Measurements from ENCODE around the gene AOPEP.

AOPEP gene

DNA sequence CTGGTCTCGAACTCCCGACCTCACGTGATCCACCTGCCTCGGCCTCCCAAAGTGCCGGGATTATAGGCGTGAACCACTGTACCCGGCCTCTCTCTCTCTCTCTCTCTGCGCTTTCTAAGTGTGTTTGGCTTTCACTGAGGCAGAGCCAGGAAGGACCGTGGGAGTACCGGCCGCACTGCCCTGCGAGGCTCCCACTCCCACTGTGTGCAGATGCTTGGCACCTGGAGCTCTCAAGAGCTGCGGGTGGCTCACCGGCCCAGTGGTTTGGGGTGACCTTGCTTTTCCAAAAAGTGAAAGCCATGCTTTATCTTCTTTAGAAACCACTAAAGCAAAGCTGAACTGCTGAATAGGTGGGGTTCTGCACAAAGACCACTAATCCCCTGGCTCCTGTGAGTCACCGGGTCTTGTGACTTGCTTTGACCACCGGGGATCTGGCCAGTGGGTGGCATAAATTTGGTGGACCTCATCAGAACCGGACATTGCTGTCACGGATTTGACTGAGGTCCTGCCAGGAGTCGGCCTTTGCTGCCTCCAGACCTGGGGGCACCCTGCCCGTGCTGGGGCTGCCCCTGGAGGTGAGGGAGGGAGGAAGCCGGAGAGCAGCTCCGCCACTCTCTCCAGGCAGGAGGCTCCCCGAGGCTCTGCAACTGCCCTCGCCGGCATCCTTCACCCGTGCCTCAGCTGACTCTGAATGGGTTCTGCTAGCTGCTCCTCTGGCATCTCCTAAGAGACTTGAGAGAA is 362.1 kb downstream of the AOPEP start:
- Histone ChIP-seq H3K27ac (ENCODE audit: low read length) (no peak overlapping the region), H3K4me3 (ENCODE audit: low read length) (no peak overlapping the region), H3K79me2 (ENCODE audit: low read length) (no peaks in the 10 kb centered on the region), H4K20me1 (ENCODE audit: insufficient read depth, low read length) (no peaks in the 10 kb centered on the region), H3K4me1 (ENCODE audit: low read length) (peaks cover 16% of the 10 kb centered on the region), H3K9me3 (ENCODE audit: insufficient read depth, low read length) (no peaks in the 10 kb centered on the region), H3K27me3 (ENCODE audit: low read depth, low read length) (no peaks in the 10 kb centered on the region), H2AFZ (ENCODE audit: low read depth, low read length) (no peak overlapping the region), H3K4me2 (ENCODE audit: low read length) (no peak overlapping the region), H3K36me3 (replicated peaks; ENCODE audit: low read depth, low read length) (no peaks in the 10 kb centered on the region), H3K9ac (ENCODE audit: low read length) (no peak overlapping the region)
- TF ChIP-seq EZH2phosphoT487 (IDR thresholded peaks at IDR 0.05; ENCODE audit: low read depth) (no peak), CTCF (IDR thresholded peaks at IDR 0.05; ENCODE audit: low read depth, low read length) (no peak)

- Histone ChIP-seq H3K27ac (ENCODE audit: low read length) (no peak overlapping the region), H3K36me3 (replicated peaks; ENCODE audit: low read depth, low read length) (no peaks in the 10 kb centered on the region), H3K9ac (ENCODE audit: low read length) (no peak overlapping the region), H3K79me2 (ENCODE audit: low read length) (no peaks in the 10 kb centered on the region), H3K27me3 (ENCODE audit: low read depth, low read length) (no peaks in the 10 kb centered on the region), H3K4me1 (ENCODE audit: low read length) (peaks cover 16% of the 10 kb centered on the region), H3K4me2 (ENCODE audit: low read length) (peak overlapping the region; percentile 29), H3K9me3 (ENCODE audit: insufficient read depth, low read length) (no peaks in the 10 kb centered on the region), H3K4me3 (ENCODE audit: low read length) (no peak overlapping the region), H2AFZ (ENCODE audit: low read depth, low read length) (no peak overlapping the region), H4K20me1 (ENCODE audit: insufficient read depth, low read length) (no peaks in the 10 kb centered on the region)
- TF ChIP-seq CTCF (IDR thresholded peaks at IDR 0.05; ENCODE audit: low read depth, low read length) (no peak), EZH2phosphoT487 (IDR thresholded peaks at IDR 0.05; ENCODE audit: low read depth) (no peak)
Measured at GRCh38 chr9:95089257-95090022, 362.9 kb downstream of the AOPEP start.

DNA sequence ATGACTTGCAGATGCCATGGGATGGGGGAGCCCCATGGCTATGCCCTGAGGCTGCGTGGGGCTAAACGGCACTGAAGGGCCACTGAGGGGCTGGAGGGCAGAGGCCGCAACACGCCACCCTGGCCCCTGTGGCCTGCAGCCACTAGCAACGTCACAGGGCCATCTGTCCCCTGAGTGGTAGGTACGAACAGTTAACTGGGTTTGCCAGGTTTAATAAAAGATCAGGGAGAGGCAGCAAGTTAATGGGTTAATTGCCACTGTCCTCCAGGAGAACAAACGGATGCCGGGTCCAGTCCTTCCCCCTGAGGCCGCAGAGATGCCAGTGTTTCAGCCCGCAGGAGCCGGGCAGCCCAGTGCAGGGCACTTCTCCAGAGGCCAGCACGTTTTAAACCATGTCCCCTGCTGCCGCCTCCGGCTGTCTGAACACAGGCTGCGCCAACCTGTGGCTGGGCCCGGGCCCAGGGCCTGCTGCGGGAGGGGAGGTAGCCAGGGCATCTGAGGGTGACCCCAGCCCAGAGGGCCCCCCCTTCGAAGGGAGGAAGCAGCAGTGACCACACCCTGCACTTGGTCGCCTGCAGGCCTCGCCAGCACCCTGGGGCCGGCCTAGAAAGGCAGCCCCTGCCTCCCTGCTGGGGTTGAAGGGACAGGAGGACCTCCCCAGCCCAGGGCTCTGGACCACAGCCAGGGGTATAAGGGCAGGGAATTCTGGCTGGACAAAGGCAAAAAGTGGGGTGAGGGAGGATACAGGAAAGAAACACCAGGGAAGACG is 363.7 kb downstream of the AOPEP start:
- Histone ChIP-seq H3K4me3 (ENCODE audit: low read length) (no peak overlapping the region), H3K9ac (ENCODE audit: low read length) (no peak overlapping the region), H3K27ac (ENCODE audit: low read length) (no peak overlapping the region)

More for the DNA sequence above, 363.7 kb downstream of the AOPEP start:
- TF ChIP-seq CTCF (IDR thresholded peaks at IDR 0.05; ENCODE audit: low read depth, low read length) (no peak), EZH2phosphoT487 (IDR thresholded peaks at IDR 0.05; ENCODE audit: low read depth) (no peak)
- Histone ChIP-seq H3K4me2 (ENCODE audit: low read length) (peak overlapping the region; percentile 29), H3K27me3 (ENCODE audit: low read depth, low read length) (no peaks in the 10 kb centered on the region), H3K4me1 (ENCODE audit: low read length) (peaks cover 16% of the 10 kb centered on the region), H4K20me1 (ENCODE audit: insufficient read depth, low read length) (no peaks in the 10 kb centered on the region), H2AFZ (ENCODE audit: low read depth, low read length) (no peak overlapping the region), H3K36me3 (replicated peaks; ENCODE audit: low read depth, low read length) (no peaks in the 10 kb centered on the region), H3K79me2 (ENCODE audit: low read length) (no peaks in the 10 kb centered on the region), H3K9me3 (ENCODE audit: insufficient read depth, low read length) (no peaks in the 10 kb centered on the region)

Data from OCI-LY3 (cell line).